22Rv1 (cell line): ENCODE measurements around the gene ABHD16B.

Experiments
- ZFX ChIP-seq: fragments of 450-650 bp; IDR thresholded peaks from 2 replicates; pipeline ENCODE4 v1.6.1; 2017; ENCODE audit warnings: antibody characterized with exemption, borderline replicate concordance
- TF ChIP-seq, protein P1 (sequence below): fragments of 450-650 bp; IDR thresholded peaks from 2 replicates; pipeline ENCODE4 v1.5.1; 2017; ENCODE audit warnings: mild to moderate bottlenecking

DNA sequence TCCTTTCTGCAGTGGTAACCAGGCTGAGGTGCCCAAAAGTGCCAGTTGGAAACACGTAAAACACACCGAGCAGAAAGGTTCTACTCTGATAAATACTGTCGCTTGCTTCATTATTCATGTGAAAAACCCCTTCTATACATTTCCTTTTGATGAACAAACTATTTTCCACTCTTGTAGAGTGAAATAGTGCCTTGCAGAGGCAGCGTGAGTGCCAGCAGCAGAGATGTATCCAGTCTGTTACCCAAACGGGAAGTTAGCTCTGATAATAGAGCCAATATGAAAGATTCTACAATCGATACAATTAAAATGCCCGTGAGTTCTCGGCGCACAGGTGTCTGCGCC, 31.7 kb upstream of the ABHD16B start:
- TF ChIP-seq, protein P1, sequence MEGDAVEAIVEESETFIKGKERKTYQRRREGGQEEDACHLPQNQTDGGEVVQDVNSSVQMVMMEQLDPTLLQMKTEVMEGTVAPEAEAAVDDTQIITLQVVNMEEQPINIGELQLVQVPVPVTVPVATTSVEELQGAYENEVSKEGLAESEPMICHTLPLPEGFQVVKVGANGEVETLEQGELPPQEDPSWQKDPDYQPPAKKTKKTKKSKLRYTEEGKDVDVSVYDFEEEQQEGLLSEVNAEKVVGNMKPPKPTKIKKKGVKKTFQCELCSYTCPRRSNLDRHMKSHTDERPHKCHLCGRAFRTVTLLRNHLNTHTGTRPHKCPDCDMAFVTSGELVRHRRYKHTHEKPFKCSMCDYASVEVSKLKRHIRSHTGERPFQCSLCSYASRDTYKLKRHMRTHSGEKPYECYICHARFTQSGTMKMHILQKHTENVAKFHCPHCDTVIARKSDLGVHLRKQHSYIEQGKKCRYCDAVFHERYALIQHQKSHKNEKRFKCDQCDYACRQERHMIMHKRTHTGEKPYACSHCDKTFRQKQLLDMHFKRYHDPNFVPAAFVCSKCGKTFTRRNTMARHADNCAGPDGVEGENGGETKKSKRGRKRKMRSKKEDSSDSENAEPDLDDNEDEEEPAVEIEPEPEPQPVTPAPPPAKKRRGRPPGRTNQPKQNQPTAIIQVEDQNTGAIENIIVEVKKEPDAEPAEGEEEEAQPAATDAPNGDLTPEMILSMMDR: no peak
- no peak for TF ChIP-seq ZFX
